ENCODE data around the gene ACTL10.
"Not testable (repeated sequence)": the region's sequence is repeated elsewhere in the genome, so short reads cannot be mapped to it uniquely, and the experiment has no call there.

ACTL10 gene

GRCh38 chr20:33629533-33629932 lies 37.2 kb upstream of the ACTL10 start:
- CTCF ChIA-PET, result no interaction called here

GRCh38 chr20:33629979-33630378 lies 36.8 kb upstream of the ACTL10 start:
- DNase-seq (ENCODE audit: extremely low spot score), result no peak
- ChIA-PET POLR2A (no interaction called here), CTCF (no interaction called here)
- TF ChIP-seq NFRKB (IDR thresholded peaks at IDR 0.05) (no peak), L3MBTL2 (conservative IDR thresholded peaks at IDR 0.05) (no peak), ZNF384 (IDR thresholded peaks at IDR 0.05) (no peak), SP1 (IDR thresholded peaks at IDR 0.05) (no peak), FOXK2 (IDR thresholded peaks at IDR 0.05) (no peak), ELF4 (IDR thresholded peaks at IDR 0.05) (no peak), FOXA1 (IDR thresholded peaks at IDR 0.05) (no peak), HDGF (IDR thresholded peaks at IDR 0.05; ENCODE audit: borderline replicate concordance) (no peak), PKNOX1 (IDR thresholded peaks at IDR 0.05) (no peak), FOXM1 (IDR thresholded peaks at IDR 0.05; ENCODE audit: borderline replicate concordance) (no peak), LEF1 (IDR thresholded peaks at IDR 0.05; ENCODE audit: borderline replicate concordance) (no peak), CTBP1 (IDR thresholded peaks at IDR 0.05; ENCODE audit: borderline replicate concordance) (no peak), TARDBP (IDR thresholded peaks at IDR 0.05) (no peak), BHLHE40 (IDR thresholded peaks at IDR 0.05; ENCODE audit: borderline replicate concordance) (no peak), SUZ12 (IDR thresholded peaks at IDR 0.05) (no peak), ARNT (IDR thresholded peaks at IDR 0.05) (no peak)

More at GRCh38 chr20:33629533-33629932, 37.2 kb upstream of the ACTL10 start:
- DNase-seq (ENCODE audit: extremely low spot score), result no peak
- no peak for TF ChIP-seq ARNT (IDR thresholded peaks at IDR 0.05)
- no peak for TF ChIP-seq L3MBTL2 (conservative IDR thresholded peaks at IDR 0.05)
- no peak for TF ChIP-seq SP1 (IDR thresholded peaks at IDR 0.05)
- no peak for TF ChIP-seq PKNOX1 (IDR thresholded peaks at IDR 0.05)
- POLR2A ChIA-PET, result no interaction called here

GRCh38 chr20:33630507-33630906 lies 36.2 kb upstream of the ACTL10 start:
- TF ChIP-seq BHLHE40 (IDR thresholded peaks at IDR 0.05; ENCODE audit: borderline replicate concordance) (no peak), FOXA1 (IDR thresholded peaks at IDR 0.05) (no peak)
- DNase-seq (ENCODE audit: extremely low spot score), result no peak
- CTCF ChIA-PET, result no interaction called here
- POLR2A ChIA-PET, result no interaction called here

GRCh38 chr20:33631910-33632309 lies 34.8 kb upstream of the ACTL10 start:
- DNase-seq (ENCODE audit: extremely low spot score); POLR2A ChIA-PET; CTCF ChIA-PET: not testable (repeated sequence)

GRCh38 chr20:33635341-33635740 lies 31.4 kb upstream of the ACTL10 start:
- DNase-seq (ENCODE audit: extremely low spot score), result no peak
- POLR2A ChIA-PET, result no interaction called here
- TF ChIP-seq LEF1 (IDR thresholded peaks at IDR 0.05; ENCODE audit: borderline replicate concordance) (no peak), CTBP1 (IDR thresholded peaks at IDR 0.05; ENCODE audit: borderline replicate concordance) (no peak), SUZ12 (IDR thresholded peaks at IDR 0.05) (no peak), NFRKB (IDR thresholded peaks at IDR 0.05) (no peak), FOXK2 (IDR thresholded peaks at IDR 0.05) (no peak), BHLHE40 (IDR thresholded peaks at IDR 0.05; ENCODE audit: borderline replicate concordance) (no peak), PKNOX1 (IDR thresholded peaks at IDR 0.05) (no peak), HDGF (IDR thresholded peaks at IDR 0.05; ENCODE audit: borderline replicate concordance) (no peak), L3MBTL2 (conservative IDR thresholded peaks at IDR 0.05) (no peak), SP1 (IDR thresholded peaks at IDR 0.05) (no peak), ELF4 (IDR thresholded peaks at IDR 0.05) (no peak), TARDBP (IDR thresholded peaks at IDR 0.05) (no peak), ZNF384 (IDR thresholded peaks at IDR 0.05) (no peak)
- CTCF ChIA-PET, result interaction anchor here (0.6 kb wide), 1 partner anchor 98 kb away, joined by 4 read pairs; no protein-coding TSS in a partner anchor

- no peak for DNase-seq (ENCODE audit: extremely low spot score)
- ChIA-PET CTCF (no interaction called here), POLR2A (no interaction called here)
- no peak for TF ChIP-seq BHLHE40 (IDR thresholded peaks at IDR 0.05; ENCODE audit: borderline replicate concordance)
- TF ChIP-seq L3MBTL2 (conservative IDR thresholded peaks at IDR 0.05), result no peak
- no peak for TF ChIP-seq FOXK2 (IDR thresholded peaks at IDR 0.05)
- no peak for TF ChIP-seq PKNOX1 (IDR thresholded peaks at IDR 0.05)
- TF ChIP-seq SP1 (IDR thresholded peaks at IDR 0.05), result no peak
- TF ChIP-seq TARDBP (IDR thresholded peaks at IDR 0.05), result no peak
- no peak for TF ChIP-seq ARNT (IDR thresholded peaks at IDR 0.05)
- no peak for TF ChIP-seq LEF1 (IDR thresholded peaks at IDR 0.05; ENCODE audit: borderline replicate concordance)
- TF ChIP-seq ZNF384 (IDR thresholded peaks at IDR 0.05), result no peak
- TF ChIP-seq HDGF (IDR thresholded peaks at IDR 0.05; ENCODE audit: borderline replicate concordance), result no peak
- no peak for TF ChIP-seq FOXA1 (IDR thresholded peaks at IDR 0.05)
- TF ChIP-seq FOXM1 (IDR thresholded peaks at IDR 0.05; ENCODE audit: borderline replicate concordance), result no peak
- TF ChIP-seq NFRKB (IDR thresholded peaks at IDR 0.05), result no peak
Observed at GRCh38 chr20:33636776-33637175, 30.0 kb upstream of the ACTL10 start.

Data from HEK293T (cell line).